ENCODE measurements around the gene CCDC192.

DNA sequence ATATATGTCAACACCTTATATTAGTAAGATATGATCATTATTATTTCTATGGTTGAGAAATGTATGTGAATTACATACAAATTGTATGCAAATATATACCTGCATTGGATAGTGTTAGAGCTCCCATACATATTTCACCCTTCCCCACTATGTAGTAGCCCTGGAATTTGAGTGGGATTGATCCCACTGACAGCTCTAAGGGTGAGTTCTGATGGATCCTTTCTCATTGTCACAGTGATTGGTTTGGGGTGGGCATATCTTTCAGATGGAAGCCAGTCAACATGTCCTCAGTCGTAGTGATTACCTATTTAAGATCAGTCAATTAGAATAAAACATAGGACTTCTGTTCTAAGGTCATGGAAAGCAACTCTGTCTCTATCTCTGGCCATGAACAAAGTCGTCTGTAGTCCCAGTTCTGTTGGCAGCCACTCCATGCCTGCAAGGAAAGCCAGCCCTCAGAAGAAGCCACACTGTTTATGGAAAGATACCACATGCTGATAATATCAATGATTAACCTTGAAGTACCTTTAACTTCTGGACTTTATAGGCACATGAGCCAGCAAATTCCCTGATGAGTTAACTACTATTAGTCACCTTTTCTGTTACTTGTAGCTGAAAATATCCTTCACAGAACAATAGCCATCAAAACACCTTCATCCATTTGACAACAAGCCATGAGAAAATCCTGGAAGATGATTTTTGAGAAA lies 5.1 kb upstream of the CCDC192 start:
- TF ChIP-seq, protein P1, sequence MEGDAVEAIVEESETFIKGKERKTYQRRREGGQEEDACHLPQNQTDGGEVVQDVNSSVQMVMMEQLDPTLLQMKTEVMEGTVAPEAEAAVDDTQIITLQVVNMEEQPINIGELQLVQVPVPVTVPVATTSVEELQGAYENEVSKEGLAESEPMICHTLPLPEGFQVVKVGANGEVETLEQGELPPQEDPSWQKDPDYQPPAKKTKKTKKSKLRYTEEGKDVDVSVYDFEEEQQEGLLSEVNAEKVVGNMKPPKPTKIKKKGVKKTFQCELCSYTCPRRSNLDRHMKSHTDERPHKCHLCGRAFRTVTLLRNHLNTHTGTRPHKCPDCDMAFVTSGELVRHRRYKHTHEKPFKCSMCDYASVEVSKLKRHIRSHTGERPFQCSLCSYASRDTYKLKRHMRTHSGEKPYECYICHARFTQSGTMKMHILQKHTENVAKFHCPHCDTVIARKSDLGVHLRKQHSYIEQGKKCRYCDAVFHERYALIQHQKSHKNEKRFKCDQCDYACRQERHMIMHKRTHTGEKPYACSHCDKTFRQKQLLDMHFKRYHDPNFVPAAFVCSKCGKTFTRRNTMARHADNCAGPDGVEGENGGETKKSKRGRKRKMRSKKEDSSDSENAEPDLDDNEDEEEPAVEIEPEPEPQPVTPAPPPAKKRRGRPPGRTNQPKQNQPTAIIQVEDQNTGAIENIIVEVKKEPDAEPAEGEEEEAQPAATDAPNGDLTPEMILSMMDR (IDR thresholded peaks at IDR 0.05): no peak
- TF ChIP-seq POLR2A (IDR thresholded peaks at IDR 0.05): no peak
